ENCODE measurements around the gene SLC39A13. TPM values are rescaled to one million over a fixed set of nuclear protein-coding genes. Genes with fewer than 3 reads are reported as not detected.

SLC39A13 gene
- total RNA-seq, 4 donors from 2014 or later: 19.9 to 56.9 (median 43.1) TPM

- WGBS, 2 donors (ENCODE audit: low coverage in 1 of 2): 93% methylated on average over 8 of the region's 8 CpGs; no CpG with 5 or more reads in 1 of the 2 donors
- TF ChIP-seq EP300 (IDR thresholded peaks at IDR 0.05; ENCODE audit: low read depth) (no peak), POLR2A (IDR thresholded peaks at IDR 0.05) (no peak), POLR2AphosphoS5 (IDR thresholded peaks at IDR 0.05) (no peak), CTCF (IDR thresholded peaks at IDR 0.05) (no peak)
- H3K27ac ChIP-seq: no peak overlapping the region
- no peaks in the 10 kb centered on the region for H3K27me3 ChIP-seq
- no peak for DNase-seq
- intact Hi-C loops (cut with DNase I; ENCODE audit: low total_unique reads): no loop called here
- in situ Hi-C loops (cut with MboI; ENCODE audit: low pct_ligation_motif_present in 1 of 4, low pct_unique_long_range_greater_than_20kb in 1 of 4, low sequenced_read_pairs in 3 of 4): no loop called here
- no peak overlapping the region for H3K4me3 ChIP-seq
- no peaks in the 10 kb centered on the region for H3K36me3 ChIP-seq
- no peaks in the 10 kb centered on the region for H3K9me3 ChIP-seq
- H3K4me1 ChIP-seq: peaks cover 0 to 6% (median 3%) of the 10 kb centered on the region in 4 donors
These were observed 34.1 kb downstream of the SLC39A13 start for GRCh38 chr11:47442514-47442913.

DNA sequence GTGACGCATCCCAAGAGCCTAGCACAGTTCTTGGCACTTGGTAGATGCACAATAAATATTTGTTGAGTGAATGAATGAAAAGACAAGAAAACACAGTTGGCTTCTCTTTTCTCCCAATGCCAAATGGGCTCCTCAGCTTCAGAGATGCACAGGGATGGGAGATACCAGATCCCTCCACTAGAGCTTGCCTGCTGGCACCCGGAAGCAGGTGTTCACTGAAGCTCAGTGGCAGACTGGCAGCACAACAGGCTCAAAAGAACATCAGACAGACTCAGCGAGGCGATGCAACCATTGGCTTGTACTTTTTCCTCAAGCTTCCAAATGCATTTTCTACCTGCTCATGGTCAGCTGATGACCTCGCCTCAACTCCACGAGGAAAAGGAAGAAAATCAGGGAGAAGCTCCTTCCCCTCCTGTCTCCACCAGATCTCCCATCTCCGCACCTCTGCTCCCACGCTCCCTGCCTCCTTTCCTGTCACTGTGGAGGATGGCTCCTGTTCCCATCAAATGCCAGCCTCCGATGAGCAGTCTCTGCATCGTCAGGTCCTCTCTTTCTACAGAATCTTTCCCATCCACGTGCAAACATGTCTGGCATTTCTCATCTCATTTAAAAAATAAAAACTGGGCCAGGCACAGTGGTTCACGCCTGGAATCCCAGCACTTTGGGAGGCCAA, 34.8 kb downstream of the SLC39A13 start:
- no peaks in the 10 kb centered on the region for H3K36me3 ChIP-seq
- H3K4me1 ChIP-seq: no peaks in the 10 kb centered on the region
- no peak for TF ChIP-seq EP300 (IDR thresholded peaks at IDR 0.05; ENCODE audit: low read depth)
- no peak for TF ChIP-seq POLR2A (IDR thresholded peaks at IDR 0.05)
- no peak for TF ChIP-seq POLR2AphosphoS5 (IDR thresholded peaks at IDR 0.05)
- no peak for TF ChIP-seq CTCF (IDR thresholded peaks at IDR 0.05)
- H3K9me3 ChIP-seq: no peaks in the 10 kb centered on the region
- H3K4me3 ChIP-seq: no peak overlapping the region
- DNase-seq: no peak
- intact Hi-C loops (cut with DNase I; ENCODE audit: low total_unique reads) (no loop called here), in situ Hi-C loops (cut with MboI; ENCODE audit: low pct_ligation_motif_present in 1 of 4, low pct_unique_long_range_greater_than_20kb in 1 of 4, low sequenced_read_pairs in 3 of 4) (no loop called here)
- no peak overlapping the region for H3K27ac ChIP-seq
- H3K27me3 ChIP-seq: no peaks in the 10 kb centered on the region
- WGBS, 2 donors (ENCODE audit: low coverage in 1 of 2): 85 to 90% methylated on average over 2 to 12 of the region's 12 CpGs

GRCh38 chr11:47443817-47444216, 35.4 kb downstream of the SLC39A13 start:
- TF ChIP-seq POLR2A (IDR thresholded peaks at IDR 0.05) (no peak), POLR2AphosphoS5 (IDR thresholded peaks at IDR 0.05) (no peak), EP300 (IDR thresholded peaks at IDR 0.05; ENCODE audit: low read depth) (no peak), CTCF (IDR thresholded peaks at IDR 0.05) (no peak)
- Histone ChIP-seq H3K27me3 (no peaks in the 10 kb centered on the region), H3K27ac (no peak overlapping the region), H3K4me3 (no peak overlapping the region), H3K9me3 (no peaks in the 10 kb centered on the region), H3K36me3 (no peaks in the 10 kb centered on the region), H3K4me1 (no peaks in the 10 kb centered on the region)
- intact Hi-C loops (cut with DNase I; ENCODE audit: low total_unique reads): no loop called here
- 88 to 94% methylated on average over 2 to 3 of the region's 3 CpGs for WGBS, 2 donors (ENCODE audit: low coverage in 1 of 2)
- DNase-seq: no peak
- in situ Hi-C loops (cut with MboI; ENCODE audit: low pct_ligation_motif_present in 1 of 4, low pct_unique_long_range_greater_than_20kb in 1 of 4, low sequenced_read_pairs in 3 of 4): no loop called here

DNA sequence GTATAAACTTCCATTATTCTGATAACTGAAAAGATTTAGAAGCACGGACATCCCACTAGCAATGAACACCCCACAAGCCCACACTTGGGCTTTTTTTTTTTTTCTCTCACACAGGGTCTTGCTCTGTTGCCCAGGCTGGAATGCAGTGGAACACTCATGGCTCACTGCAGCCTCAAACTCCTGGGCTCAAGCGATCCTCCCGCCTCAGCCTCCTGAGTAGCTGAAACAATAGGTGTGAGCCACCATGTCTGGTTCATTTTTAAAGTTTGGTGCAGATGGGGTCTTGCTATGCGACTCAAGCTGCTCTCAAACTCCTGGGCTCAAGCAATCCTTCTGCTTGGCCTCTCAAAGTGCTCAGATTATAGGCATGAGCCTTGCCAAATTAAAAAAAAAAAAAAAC, 37.5 kb downstream of the SLC39A13 start:
- DNase-seq: no peak
- WGBS, 2 donors (ENCODE audit: low coverage in 1 of 2): 87 to 100% methylated on average over 3 to 4 of the region's 4 CpGs
- no peaks in the 10 kb centered on the region for H3K27me3 ChIP-seq
- H3K4me3 ChIP-seq: no peak overlapping the region
- no peak for TF ChIP-seq POLR2AphosphoS5 (IDR thresholded peaks at IDR 0.05)
- no peak for TF ChIP-seq EP300 (IDR thresholded peaks at IDR 0.05; ENCODE audit: low read depth)
- TF ChIP-seq POLR2A (IDR thresholded peaks at IDR 0.05): no peak
- TF ChIP-seq CTCF (IDR thresholded peaks at IDR 0.05): no peak
- H3K36me3 ChIP-seq: no peaks in the 10 kb centered on the region
- no peaks in the 10 kb centered on the region for H3K4me1 ChIP-seq
- in situ Hi-C loops (cut with MboI; ENCODE audit: low pct_ligation_motif_present in 1 of 4, low pct_unique_long_range_greater_than_20kb in 1 of 4, low sequenced_read_pairs in 3 of 4) (no loop called here), intact Hi-C loops (cut with DNase I; ENCODE audit: low total_unique reads) (no loop called here)
- H3K27ac ChIP-seq: no peak overlapping the region
- H3K9me3 ChIP-seq: no peaks in the 10 kb centered on the region

Measured in transverse colon (tissue), 4 donors.